EL (cell line): ENCODE results near the gene ASPHD2.

Source experiments
- DNase-seq: peaks from one replicate; pipeline ENCODE4 v3.0.0-alpha.2; 2016

Gene ASPHD2

DNA sequence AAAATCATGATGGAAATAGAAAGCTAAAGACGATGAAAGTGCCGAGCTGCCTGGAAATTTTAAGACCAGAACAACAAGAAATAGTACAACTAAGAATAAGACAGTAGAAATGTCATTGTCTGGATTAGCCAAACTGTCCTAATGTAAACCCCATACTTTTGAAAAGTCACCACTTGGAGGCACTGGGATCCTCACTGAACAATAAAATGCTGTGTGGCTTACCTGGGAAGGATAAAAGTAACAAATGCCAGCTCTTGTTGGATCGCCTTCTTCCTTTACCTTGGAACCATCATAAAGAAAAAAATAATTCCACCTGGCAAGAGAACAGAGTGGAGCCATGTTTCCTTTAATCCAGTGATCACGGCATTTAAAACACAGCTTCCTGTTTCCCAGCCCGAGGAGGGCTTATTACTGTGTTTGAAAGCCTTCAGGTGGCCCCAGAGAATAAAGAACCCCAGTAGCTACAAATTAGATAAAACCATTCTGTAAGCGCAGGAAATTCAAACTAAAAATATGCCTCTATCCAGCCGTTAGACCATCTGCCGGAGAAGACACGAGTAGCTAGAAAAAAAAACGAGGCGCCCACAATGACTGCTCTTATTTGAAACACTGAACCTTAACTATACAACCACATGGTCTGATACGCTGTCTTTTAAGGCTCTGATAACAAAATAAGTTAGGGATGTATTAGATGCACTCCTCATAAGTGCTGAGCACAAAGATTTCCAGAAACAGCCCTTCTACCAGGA lies 50.2 kb downstream of the ASPHD2 start:
- no peak for DNase-seq

DNA sequence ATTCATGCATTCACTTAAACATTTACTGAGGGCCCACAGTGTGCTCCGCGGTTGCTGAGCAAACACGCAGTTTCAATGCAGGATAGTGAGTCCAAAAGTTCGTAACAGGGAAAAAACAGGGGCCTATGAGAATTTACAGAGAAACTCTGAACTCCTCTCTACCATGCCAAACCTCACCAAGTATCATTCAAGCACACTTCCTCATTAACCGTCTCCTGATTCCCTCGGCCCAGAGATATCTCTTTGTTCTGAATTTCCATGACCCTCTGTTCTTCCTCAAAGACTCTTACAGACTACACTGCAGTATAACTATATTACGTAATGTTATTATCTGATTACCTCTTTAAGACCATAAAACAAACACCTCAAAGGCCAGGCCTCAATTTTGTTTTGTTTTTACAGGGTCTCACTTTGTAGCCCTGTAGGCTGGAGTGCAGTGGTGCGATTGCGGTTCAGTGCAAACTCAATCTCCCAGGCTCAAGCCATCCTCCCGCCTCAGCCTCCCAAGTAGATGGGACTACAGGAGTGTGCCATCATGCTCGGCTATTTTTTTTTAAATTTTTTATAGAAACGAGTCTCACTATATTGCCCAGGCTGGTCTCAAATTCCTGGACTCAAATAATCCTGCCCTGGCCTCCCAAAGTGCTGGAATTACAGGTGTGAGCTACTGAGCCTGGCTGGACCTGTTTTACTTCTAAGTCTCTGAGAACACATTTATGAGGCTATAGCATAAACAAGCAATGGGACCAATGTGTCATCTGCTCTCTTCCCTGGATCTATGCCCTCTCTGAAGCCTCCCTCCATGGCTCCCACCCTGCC lies 50.9 kb downstream of the ASPHD2 start:
- DNase-seq = no peak

DNA sequence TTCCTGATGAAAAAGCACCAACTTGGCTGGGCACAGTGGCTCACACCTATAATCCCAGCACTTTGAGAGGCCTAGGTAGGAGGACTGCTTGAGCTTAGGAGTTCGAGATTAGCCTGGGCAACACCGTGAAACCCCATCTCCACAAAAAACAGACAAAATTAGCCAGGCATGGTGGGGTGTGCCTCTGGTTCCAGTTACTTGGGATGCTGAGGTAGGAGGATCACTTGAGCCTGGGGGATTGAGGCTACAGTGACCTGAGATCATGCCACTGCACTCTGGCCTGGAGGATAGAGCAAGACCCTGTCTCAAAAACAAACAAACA lies 51.5 kb downstream of the ASPHD2 start:
- no peak for DNase-seq

DNA sequence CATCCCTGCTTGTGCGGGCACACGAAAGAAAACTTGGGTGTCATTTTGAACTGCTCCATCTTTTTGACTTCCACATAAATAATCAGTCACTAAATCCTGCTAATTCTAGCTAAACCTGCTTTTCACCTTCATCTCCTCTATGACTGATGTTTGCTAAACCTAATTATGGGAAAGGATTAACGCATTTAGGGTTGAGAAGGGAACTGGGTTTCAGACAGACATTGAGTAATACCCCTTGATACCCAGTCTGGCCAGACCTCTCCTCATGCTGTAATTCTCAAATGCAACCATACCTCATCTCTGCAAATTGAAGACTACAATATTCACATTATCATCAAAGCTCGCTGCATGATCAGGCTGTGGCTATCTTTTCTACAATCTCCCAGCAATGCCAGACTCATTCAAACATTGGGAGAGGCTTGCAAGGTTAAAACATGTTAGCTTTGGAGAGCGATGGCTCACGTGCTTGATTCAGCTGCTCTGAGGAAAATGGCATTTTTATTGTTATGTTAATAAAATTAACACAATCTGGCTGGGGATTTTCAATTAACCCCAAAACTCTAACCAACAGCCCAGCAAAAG lies 52.1 kb downstream of the ASPHD2 start:
- no peak for DNase-seq

DNA sequence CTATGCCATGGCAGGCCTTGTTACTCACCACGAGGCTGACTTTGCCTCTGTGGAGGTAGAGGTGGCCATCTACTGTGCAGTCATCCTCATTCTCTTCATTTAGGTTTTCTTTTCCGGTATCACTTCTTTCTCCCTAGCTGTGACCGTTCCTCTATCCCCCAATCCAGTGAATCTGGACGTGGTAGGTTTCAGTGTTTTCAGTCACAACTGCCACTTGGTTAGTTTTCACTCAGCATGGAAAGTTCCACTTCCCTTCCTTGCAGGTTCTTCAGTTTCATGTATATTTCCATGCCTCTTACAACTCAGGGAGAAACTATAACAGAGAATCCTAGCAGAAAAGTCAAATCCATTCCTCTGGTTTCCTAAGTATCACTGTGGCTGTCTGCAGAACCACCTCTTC lies 52.6 kb downstream of the ASPHD2 start:
- no peak for DNase-seq

DNA sequence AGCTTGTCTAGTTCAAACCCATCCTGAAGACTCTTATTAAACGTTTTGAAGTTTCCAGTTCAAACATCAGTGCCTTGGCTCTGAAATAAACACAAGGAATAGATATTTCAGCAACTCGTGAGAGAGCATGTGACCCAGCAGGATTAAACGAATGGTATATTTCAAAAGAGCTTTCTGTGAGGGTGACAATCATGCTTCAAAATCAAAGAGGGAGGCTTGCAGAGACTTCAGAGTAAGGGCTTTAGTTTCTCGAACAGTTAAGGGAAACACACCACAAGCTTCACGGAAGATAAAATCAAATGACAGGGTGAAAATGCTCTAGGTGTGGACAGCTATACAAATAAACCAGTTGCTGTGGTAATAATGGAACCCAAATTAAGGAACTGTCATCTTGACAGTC lies 53.1 kb downstream of the ASPHD2 start:
- no peak for DNase-seq

DNA sequence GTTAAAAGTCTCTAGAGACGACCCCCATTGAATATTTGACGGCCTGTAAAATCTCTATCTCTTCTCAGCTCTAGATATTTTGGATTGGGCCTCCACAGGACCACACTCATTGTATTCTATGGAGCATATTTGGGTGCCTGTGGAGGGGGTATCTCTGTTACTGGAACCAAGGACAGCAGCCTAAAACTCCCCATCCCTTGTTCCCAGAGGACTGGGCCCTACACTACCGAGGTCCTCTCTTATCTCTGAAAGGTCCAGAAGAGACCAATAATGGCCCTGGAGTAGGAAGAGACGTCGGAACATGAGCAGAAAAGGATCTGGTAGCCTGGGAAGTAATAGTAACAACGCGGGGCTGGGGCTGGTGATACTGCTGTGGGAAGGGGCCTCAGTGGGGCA lies 54.0 kb downstream of the ASPHD2 start:
- no peak for DNase-seq

DNA sequence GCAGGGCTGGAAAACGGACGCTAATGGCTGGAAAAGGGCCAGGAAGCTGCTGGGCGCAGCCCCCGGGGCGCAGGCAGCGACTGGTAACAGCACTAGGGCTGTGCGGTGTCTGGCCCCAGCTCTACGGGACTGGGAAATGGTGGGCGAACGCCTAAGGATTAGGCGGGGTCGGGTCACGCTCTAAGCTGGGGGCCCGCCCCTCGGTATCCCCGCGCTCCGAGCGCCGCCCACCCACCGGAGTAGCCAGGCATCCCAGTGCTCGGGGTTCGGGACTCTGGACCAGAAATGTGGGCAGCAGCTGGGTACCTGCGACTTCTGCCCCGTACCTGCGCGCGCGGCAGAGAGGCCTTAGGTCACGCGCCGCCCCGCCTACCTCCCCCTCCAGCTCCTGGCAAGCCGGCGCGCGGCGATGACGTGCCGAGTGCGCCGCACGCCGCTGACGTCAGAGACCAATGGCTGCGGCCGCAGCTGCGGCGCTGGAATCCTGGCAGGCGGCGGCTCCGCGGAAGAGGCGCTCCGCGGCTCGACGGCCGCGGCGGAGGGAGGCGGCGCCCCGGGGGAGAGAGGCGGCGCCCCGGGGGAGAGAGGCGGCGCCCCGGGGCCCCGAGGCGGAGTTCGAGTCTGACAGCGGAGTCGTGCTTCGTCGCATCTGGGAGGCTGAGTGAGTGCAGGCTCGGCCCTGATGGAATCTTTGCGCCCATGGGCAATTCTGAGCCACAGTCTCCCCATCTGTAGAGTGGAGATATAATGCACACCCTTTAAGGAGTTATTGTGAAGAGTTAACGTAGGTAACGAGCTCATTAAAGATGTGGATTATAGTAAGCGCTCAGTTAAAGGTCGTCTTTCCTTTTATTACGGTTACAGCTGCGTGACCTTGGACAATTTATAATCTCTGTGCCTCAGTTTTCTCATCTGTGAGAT lies 54.6 kb downstream of the ASPHD2 start, which contains the start of the genes HPS4 and SRRD:
Gene HPS4 (minus strand): TSS at position 345 of the 921 bp plus-strand sequence. CDS start 2,021 bp downstream, outside the sequence.
Gene SRRD (plus strand): TSS at position 439 of the 921 bp plus-strand sequence. CDS start 14 bp downstream, at position 453.
- DNase-seq = peak; percentile 85

DNA sequence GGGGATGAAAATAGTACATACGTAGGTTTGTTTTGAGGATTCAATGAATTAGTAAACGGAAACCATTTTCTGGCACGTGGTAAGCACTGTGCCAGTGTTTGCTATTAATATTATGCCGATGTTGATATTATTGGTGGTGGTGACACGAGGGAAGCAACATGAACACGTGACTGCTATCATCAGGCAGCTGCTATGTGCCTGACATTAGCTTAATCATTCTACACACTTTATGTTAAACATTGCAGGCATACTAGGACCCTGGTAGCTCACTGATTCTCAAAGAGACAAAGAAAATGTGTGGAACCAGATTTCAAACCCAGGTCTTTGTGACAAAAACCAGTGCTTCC lies 55.3 kb downstream of the ASPHD2 start:
- DNase-seq = peak; percentile 27

DNA sequence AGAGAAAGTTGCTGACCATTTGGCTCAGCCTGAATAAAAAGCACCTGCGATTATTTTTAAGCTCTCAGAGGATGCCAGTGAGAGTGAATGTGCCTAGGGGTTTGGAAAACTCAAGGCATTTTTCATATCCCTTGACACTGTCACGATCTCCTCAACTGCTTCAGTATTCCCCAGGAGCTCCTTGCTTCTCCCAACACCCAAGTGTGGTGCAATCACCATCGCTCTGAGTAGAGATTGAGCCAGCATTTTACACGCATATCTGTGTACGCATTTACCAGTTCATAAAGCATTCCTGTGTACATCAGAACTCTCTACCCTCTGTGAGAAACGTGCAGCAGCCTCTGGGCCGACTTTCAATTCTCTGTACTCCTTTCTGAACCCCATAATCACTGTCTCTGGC lies 56.0 kb downstream of the ASPHD2 start:
- peak; percentile 26 for DNase-seq

DNA sequence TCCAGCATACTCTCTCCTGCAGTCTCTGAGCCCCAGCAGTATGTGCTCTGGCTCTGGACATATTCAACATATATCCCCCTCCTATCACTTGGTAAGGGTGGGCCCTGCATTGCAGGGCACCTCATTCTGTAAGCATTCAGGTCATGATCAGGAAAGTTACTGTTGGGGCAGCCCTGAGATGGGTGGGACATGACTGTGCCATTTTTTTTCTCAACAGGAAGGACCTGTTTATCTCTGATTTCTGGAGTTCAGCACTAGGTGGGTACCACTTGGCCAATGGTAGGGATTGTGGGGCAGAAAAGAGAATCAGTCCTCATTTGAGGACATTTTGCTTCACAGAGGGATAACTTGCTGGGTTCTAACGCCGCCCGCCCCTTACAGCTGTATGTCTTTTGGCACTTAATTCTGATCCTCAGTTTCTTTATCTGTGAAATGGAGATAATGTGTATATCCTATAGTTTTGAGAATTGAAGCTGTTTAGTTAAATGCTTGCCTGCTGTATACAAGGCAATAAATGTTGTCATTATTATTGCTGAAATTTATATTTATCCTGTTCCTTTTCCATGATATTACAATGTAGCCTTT lies 56.8 kb downstream of the ASPHD2 start:
- DNase-seq = no peak

DNA sequence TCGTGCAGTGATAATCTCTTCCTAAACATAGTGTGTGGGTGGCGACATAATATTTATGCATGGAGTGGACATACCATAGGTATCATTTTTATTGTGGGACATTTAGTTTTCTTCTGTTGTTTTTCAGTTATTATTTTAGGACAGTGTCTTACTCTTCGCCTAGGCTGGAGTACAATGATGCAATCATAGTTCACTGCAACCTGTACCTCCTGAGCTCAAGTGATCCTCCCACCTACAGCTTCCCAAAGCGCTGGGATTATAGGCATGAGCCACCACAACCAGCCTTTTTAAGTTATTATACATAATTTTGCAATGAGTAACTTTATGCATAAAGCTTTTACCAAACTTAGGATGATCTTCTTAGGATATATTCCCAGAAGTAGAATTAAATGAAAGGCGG lies 57.3 kb downstream of the ASPHD2 start:
- DNase-seq = no peak

DNA sequence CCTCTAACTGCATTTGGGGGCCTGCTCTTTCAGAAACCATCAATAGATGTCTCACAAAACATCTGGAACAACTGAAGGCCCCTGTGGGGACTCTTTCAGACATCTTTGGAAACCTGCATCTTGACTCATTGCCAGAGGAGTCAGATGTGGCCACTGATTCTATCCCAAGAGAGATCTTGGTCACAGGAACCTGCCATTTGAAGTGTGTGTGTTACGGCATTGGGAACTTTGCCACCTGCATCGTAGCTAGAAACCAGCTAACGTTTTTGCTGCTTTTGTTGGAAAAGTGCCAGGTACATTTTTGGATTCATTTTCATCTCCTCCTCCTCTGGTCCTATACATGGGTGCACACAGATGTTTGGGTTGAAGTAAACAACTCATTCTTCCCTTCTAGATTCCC lies 58.9 kb downstream of the ASPHD2 start:
- DNase-seq = no peak

DNA sequence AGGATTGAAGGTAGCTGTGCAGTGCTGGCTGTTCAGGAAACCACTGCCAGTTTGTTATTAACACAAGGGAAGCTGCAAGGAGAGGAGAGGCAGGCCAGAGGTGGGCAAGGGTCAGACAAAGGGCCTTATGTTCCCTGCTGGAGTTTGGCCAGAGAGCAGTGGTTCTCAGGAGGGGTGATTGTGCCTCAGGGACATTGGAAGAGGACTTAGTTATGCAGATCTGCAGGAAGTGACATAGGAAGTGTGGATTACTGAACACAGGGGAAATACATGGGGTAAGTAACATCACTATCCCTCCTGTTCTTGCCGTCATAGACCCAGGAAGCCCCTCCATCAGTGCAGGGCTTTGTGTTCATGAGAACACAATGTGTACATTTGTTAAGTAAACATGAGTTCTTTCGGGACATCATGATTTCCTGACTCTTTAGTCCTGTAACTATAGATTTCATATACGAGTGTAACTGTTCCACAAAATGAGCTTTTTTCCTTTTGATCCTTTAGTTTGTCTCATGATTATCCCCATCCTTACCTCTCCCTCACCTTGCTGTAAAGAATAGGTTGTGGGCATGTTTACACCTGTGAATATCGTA lies 60.5 kb downstream of the ASPHD2 start:
- DNase-seq = no peak

DNA sequence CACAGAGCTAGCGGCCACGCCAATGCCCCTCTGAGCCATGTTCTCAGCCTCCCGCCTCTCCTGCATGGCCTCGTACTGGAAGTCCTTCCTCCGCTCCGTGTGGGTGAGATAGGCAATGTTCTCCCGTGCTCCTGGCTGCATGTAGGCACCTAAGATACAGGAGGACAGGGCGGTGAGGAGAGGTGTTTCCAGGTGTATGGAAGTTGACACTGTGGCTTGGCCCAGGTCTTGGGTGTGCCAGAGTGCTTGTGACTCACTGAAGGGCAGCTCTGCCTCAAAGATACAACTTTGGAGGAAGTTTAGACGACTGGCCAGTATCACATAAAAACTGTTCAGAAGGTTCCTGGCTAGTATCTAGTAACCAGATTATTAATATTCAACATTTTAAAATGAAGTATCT lies 63.2 kb downstream of the ASPHD2 start:
- no peak for DNase-seq

DNA sequence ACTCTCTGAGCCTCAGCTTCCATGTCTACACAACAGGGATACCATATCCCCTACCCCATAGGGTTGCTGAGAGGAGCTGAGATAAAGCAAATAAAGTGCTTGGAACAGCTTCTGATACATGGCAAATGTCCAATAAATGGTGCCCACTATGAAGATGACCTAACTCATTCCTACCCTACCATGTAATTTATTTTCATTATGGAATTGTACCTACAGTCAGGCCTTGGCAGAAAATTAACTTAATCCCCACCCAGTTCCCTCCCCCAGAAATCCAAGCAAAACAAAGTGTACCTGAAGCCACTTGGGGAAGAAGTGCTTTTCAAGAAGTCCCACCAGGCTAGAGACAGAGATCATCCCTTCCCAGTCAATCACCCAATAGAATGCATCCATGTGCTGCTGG lies 65.4 kb downstream of the ASPHD2 start:
- DNase-seq = no peak
